Fibroblast of lung (primary cell): ENCODE measurements around the gene SMG6. TPM values are rescaled to one million over a fixed set of nuclear protein-coding genes. Genes with fewer than 3 reads are reported as not detected.

Experiments used
- DNase-seq, 2 donors: peaks; one replicate each; pipeline versions ENCODE4 v3.0.0 to v3.0.0-alpha.2; 2010; ENCODE audit warnings: low read depth in 2 of 2
- H2AFZ ChIP-seq: 2 replicates; pipeline ENCODE4 v1.5.1; 2012; ENCODE audit warnings: low read length, control low read depth, inconsistent platforms
- H3K27ac ChIP-seq: 2 replicates; pipeline ENCODE4 v1.5.1; 2011; ENCODE audit warnings: low read length, control low read depth; ENCODE audit not compliant: insufficient read depth
- H3K27me3 ChIP-seq: 2 replicates; pipeline ENCODE4 v1.5.1; 2011; ENCODE audit warnings: mild to moderate bottlenecking, low read length; ENCODE audit not compliant: control insufficient read depth, insufficient read depth
- H3K36me3 ChIP-seq: 2 replicates; pipeline ENCODE4 v1.5.1; 2011; ENCODE audit warnings: low read length; ENCODE audit not compliant: control insufficient read depth, insufficient read depth
- H3K4me1 ChIP-seq: 2 replicates; pipeline ENCODE4 v1.5.1; 2011; ENCODE audit warnings: low read length; ENCODE audit not compliant: control insufficient read depth, insufficient read depth; ENCODE audit errors: extremely low read depth
- H3K4me2 ChIP-seq: 2 replicates; pipeline ENCODE4 v1.5.1; 2011; ENCODE audit warnings: low read length, control low read depth; ENCODE audit not compliant: insufficient read depth; ENCODE audit errors: extremely low read depth
- H3K4me3 ChIP-seq, 4 experiments: fragments of 200-600 bp in 1 of 4; sonication (generic) in 1 of 4; replicated peaks in 1 of 4; 2 replicates each; pipeline ENCODE4 v1.5.1; 2011 to 2016; ENCODE audit warnings: low read length in 4 of 4, low read depth in 3 of 4, mild to moderate bottlenecking in 3 of 4, control low read depth in 2 of 4, inconsistent platforms in 1 of 4, mixed read lengths in 1 of 4; ENCODE audit not compliant: insufficient read depth in 1 of 4; ENCODE audit errors: control extremely low read depth in 1 of 4
- H3K79me2 ChIP-seq: 2 replicates; pipeline ENCODE4 v1.5.1; 2012; ENCODE audit warnings: mild to moderate bottlenecking, low read length, inconsistent platforms; ENCODE audit not compliant: control insufficient read depth, insufficient read depth
- H3K9ac ChIP-seq: 2 replicates; pipeline ENCODE4 v1.5.1; 2011; ENCODE audit warnings: mild to moderate bottlenecking, low read length, control low read depth; ENCODE audit not compliant: insufficient read depth
- H3K9me3 ChIP-seq: 2 replicates; pipeline ENCODE4 v1.5.1; 2012; ENCODE audit warnings: low read depth, low read length; ENCODE audit not compliant: control insufficient read depth, insufficient read depth
- H4K20me1 ChIP-seq: 2 replicates; pipeline ENCODE4 v1.5.1; 2011; ENCODE audit warnings: low read length; ENCODE audit not compliant: control insufficient read depth, insufficient read depth; ENCODE audit errors: extremely low read depth
- EZH2 ChIP-seq: IDR thresholded peaks from 2 replicates; pipeline ENCODE4 v1.5.1; 2012; ENCODE audit warnings: low read length, control low read depth, mild to moderate bottlenecking; ENCODE audit errors: missing control alignments
- polyA plus RNA-seq, 2 donors: library from polyadenylated mRNA; depleted of rRNA in 1 of 2; stranded (reverse) in 1 of 2; unstranded in 1 of 2; fragments of >200 nt; gene quantifications; 2 replicates each; pipeline ENCODE4 v1.2.1, GENCODE V29; 2011 to 2012; ENCODE audit warnings: missing spikeins in 1 of 2
- total RNA-seq: library from RNA; depleted of rRNA; stranded (reverse); fragments of >200 nt; gene quantifications from 2 replicates; pipeline ENCODE4 v1.2.1, GENCODE V29; 2014
- TF ChIP-seq, protein P1 (sequence below), 2 donors: IDR thresholded peaks in 1 of 2; conservative IDR thresholded peaks in 1 of 2; 1 replicate in 1 of 2; 2 replicates in 1 of 2; pipeline ENCODE4 v1.5.1; 2011 to 2012; ENCODE audit warnings: low read length in 2 of 2, control low read depth in 1 of 2, inconsistent platforms in 1 of 2, low read depth in 1 of 2, mild to moderate bottlenecking in 1 of 2

The SMG6 gene
- total and polyA plus RNA-seq, 2 donors (not counting 1 experiment from before 2014, with no cell fraction given): 14.7 to 29.9 TPM

DNA sequence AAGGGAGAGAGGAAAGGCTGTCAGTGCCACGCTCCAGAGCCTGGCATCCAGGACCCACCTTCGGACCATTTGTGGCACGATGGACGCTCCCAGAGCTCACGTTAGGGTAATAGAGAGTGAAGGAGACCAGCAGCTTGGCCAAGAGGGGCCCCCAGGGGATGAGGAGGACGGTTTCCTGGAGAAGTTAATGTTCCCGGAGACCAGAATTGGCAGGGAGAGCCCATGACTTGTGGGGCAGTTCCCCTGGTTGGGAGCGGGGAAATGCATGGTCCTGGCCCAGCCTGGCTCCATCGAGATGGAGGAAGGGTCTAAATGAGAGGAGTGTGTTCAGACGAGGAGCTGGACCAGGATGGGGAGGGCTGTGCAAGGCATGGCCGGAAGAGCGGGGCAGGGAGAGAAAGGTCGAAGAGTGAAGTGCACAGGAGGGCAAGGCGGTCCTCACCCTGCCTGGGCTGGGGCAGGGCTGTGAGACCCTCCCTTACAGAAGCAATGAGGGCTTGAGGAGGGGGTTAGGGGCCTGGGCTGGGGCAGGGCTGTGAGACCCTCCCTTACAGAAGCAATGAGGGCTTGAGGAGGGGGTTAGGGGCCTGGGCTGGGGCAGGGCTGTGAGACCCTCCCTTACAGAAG is 251.5 kb downstream of the SMG6 start:
- H3K36me3 ChIP-seq: peaks cover 6% of the 10 kb centered on the region
- peaks cover 19% of the 10 kb centered on the region for H3K79me2 ChIP-seq
- TF ChIP-seq, protein P1, sequence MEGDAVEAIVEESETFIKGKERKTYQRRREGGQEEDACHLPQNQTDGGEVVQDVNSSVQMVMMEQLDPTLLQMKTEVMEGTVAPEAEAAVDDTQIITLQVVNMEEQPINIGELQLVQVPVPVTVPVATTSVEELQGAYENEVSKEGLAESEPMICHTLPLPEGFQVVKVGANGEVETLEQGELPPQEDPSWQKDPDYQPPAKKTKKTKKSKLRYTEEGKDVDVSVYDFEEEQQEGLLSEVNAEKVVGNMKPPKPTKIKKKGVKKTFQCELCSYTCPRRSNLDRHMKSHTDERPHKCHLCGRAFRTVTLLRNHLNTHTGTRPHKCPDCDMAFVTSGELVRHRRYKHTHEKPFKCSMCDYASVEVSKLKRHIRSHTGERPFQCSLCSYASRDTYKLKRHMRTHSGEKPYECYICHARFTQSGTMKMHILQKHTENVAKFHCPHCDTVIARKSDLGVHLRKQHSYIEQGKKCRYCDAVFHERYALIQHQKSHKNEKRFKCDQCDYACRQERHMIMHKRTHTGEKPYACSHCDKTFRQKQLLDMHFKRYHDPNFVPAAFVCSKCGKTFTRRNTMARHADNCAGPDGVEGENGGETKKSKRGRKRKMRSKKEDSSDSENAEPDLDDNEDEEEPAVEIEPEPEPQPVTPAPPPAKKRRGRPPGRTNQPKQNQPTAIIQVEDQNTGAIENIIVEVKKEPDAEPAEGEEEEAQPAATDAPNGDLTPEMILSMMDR (conservative IDR thresholded peaks at IDR 0.05 in 1 of 2, IDR thresholded peaks at IDR 0.05 in 1 of 2; ENCODE audit: low read depth in 1 of 2, low read length in 2 of 2): no peak
- no peak for TF ChIP-seq EZH2
- no peaks in the 10 kb centered on the region for H3K9me3 ChIP-seq
- no peak overlapping the region for H3K27ac ChIP-seq
- no peaks in the 10 kb centered on the region for H3K27me3 ChIP-seq
- H3K4me1 ChIP-seq: peaks cover 5% of the 10 kb centered on the region
- no peak for DNase-seq
- H4K20me1 ChIP-seq: no peaks in the 10 kb centered on the region
- no peak overlapping the region for H3K9ac ChIP-seq
- H3K4me3 ChIP-seq: no peak overlapping the region
- H2AFZ ChIP-seq: no peak overlapping the region
- no peak overlapping the region for H3K4me2 ChIP-seq

DNA sequence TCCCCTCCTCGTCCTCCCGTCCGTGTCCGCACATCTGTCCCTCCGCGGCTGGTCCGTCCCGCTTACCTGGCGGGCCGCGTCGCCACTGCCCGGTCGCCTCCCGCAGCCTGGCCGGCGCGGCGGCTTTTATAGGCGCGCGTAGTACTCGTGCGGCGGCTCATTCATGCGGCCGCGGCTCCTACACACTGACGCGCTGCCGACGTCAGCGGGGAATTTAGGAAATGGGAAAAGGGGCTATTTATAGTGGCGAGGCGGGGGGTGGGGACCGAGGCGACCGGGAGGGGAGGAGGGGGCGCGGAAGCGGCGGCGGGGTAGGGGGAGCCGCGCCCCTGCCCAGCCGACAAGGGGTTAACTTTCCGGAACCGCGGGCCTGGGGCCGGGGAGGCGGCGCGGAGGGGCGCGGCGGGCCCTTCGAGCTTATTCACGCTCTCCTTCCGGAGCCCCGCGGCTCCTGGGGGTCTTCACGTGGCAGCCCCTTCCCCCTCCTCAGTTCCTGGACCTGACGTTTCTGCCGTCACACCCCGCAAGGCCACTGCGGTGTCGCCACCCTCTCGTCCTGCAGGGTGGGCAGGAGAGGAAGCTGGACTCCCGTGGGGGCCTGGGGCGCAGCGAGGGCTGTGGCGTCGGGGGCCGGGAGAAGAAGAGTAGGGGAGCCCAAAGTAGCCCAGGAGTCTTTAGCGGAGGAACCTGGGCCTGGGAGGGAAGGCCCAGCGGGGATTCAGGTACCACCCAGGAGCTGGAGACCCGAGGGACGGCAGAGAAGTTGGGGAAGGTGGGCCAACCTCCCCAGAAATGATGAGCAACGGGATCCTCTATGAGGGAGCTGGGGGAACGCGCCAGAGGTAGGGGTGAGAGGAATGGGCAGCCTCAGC is 252.3 kb downstream of the SMG6 start:
- peak; percentile 45 to 68 for DNase-seq
- Histone ChIP-seq H3K36me3 (peaks cover 1% of the 10 kb centered on the region), H3K4me1 (peaks cover 5% of the 10 kb centered on the region), H3K4me3 (peak overlapping the region in 1 of 4 experiments; percentile 69), H3K9me3 (no peaks in the 10 kb centered on the region), H3K9ac (peak overlapping the region; percentile 16), H3K4me2 (no peak overlapping the region), H4K20me1 (no peaks in the 10 kb centered on the region), H3K27me3 (no peaks in the 10 kb centered on the region), H2AFZ (no peak overlapping the region), H3K79me2 (peaks cover 12% of the 10 kb centered on the region), H3K27ac (no peak overlapping the region)
- peak; percentile 48 for TF ChIP-seq EZH2
- TF ChIP-seq, protein P1 (conservative IDR thresholded peaks at IDR 0.05 in 1 of 2, IDR thresholded peaks at IDR 0.05 in 1 of 2; ENCODE audit: low read depth in 1 of 2, low read length in 2 of 2): no peak

DNA sequence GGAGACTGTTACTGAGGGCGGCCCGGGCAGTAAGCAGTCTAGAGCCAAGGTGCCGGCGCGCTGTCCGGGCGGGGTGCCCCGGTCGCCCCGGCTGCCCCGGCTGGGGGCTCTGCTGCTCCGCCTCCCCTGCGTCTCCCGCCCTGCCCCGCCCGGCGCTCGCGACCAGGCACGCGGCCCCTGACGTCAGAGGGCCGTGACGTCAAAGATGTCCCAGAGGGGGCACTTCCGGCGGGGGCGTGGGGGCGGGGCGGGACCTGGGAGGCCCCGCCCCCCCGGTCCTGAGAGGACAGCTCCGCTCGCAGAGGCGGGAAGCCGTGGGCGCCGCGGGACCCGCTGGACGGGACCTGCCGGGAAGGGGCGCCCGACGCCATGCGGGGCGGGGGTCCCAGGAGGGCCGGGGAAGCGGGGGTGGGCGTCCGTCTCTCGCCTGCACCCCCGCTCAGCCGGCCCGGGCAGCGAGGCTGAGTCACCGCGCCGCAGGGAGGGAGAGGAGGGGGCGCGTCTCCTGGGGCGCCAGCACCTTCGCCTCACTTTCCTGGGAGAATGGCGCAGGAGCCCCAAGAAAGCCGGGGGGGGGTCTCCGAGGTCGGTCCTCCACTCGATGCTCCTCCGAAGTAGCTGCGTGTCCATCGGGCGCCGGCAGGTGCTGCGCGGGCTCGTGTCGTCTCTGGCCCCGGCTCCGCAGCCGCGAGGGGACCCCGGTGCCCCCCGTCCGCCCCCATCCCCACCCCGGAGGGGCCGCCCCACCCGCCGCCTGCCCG is 253.1 kb downstream of the SMG6 start:
- Histone ChIP-seq H3K36me3 (no peaks in the 10 kb centered on the region), H3K4me3 (peak overlapping the region in 3 of 4 experiments; percentile 21 to 69 (median 41)), H3K27me3 (no peaks in the 10 kb centered on the region), H3K9me3 (no peaks in the 10 kb centered on the region), H3K9ac (peak overlapping the region; percentile 62), H3K4me1 (peaks cover 5% of the 10 kb centered on the region), H3K79me2 (peaks cover 6% of the 10 kb centered on the region), H3K4me2 (peak overlapping the region; percentile 51), H2AFZ (no peak overlapping the region), H3K27ac (no peak overlapping the region), H4K20me1 (no peaks in the 10 kb centered on the region)
- no peak for TF ChIP-seq EZH2
- TF ChIP-seq, protein P1 (conservative IDR thresholded peaks at IDR 0.05 in 1 of 2, IDR thresholded peaks at IDR 0.05 in 1 of 2; ENCODE audit: low read depth in 1 of 2, low read length in 2 of 2): no peak
- peak; percentile 42 to 79 for DNase-seq
